Heart left ventricle (tissue), 13 donors: Measurements from ENCODE around the gene ZNF135.

ENCODE experiments used
- CTCF ChIP-seq, 12 donors: fragments of 200-600 bp; sonication (generic) in 4 of 12; IDR thresholded peaks; one replicate each; pipeline versions ENCODE4 v1.5.0 to v1.8.0; 2018 to 2022; ENCODE audit warnings: antibody characterized with exemption in 12 of 12, mild to moderate bottlenecking in 5 of 12
- POLR2A ChIP-seq, 2 donors: fragments of 450-650 bp; IDR thresholded peaks; one replicate each; pipeline ENCODE4 v1.6.1; 2017; ENCODE audit warnings: antibody characterized with exemption in 2 of 2, mild to moderate bottlenecking in 2 of 2, moderate library complexity in 2 of 2
- donor health status: ischemic (EF 13 %, LVEDD 7.1; RV severe dilation, severe dysfunction).
- donor health status: DM: no; HTN: yes; CAD: no.
- donor health status: DM: no; HTN: no; CAD: no.
- donor health status: ischemic (EF 25% LVEDD 6.9; RV normal size, moderate dysfunction).
- donor health status: ischemic (EF 25% LVEDD 5.7; RV mildly dilated, moderate dysfunction).
- donor health status: ischemic (EF 35%, LVEDD 5.7; RV mildly dilated, moderate dysfunction).
- donor health status: nonischemic (EF 11% LVEDD 7.7; RV severe dilation, severe dysfunction).
- donor health status: DM: yes; HTN: yes; CAD: no.
- donor health status: PGD.
- donor health status: ischemic (EF 29% LVEDD 5.4; RV normal size, mild dysfunction).
- donor health status: nonischemic (EF 23%, LVEDD 6.1; RV moderate dilation, normal function).

- no peak for TF ChIP-seq POLR2A (IDR thresholded peaks at IDR 0.05)
- TF ChIP-seq CTCF (IDR thresholded peaks at IDR 0.05), result no peak
These were observed 6.8 kb upstream of the ZNF135 start for GRCh38 chr19:58052256-58052655.
